Activated CD4-positive, alpha-beta T cell treated with anti-CD3 and anti-CD28 coated beads, Interleukin-2, amount 50 U/mL, for 4 hours (primary cell): ENCODE data around the gene MFRP.

Source experiments
- DNase-seq, 2 experiments: peaks; one replicate each; pipeline ENCODE4 v3.0.0-alpha.2; 2020

Gene MFRP

DNA sequence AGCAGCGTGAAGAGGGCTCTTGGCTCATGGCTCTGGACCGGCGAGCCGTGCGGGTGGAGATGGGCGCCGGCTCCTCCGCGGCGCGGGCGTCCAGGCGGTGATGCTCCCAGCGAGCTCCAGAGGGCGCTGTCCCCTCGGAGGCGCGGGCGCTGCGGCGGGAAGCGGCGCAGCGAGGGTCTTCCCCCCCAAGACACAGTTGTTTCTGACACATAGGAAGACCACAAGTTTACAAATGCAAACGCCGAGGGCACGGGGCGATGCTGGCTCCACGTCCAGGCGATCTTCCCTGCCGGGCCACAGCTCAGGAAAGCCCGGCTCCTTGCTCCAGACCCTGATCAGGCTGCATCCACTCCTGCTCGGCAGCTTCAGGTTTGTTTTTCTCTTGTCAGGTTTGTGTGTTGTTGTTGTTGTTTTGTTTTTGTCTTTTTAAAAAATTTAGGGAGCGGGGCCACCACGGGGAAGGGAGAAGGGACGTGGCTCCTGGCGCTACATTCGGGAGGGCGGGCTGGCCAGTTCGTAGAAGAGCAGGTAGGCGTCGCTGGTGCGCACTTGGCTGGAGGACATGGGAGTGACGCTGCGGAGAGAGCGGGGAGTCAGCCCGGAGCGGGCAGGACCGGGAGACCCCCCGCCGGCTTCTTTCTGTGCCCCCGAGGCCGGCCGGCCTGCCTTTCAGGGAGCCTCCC lies 10.0 kb upstream of the MFRP start:
- peak; percentile 64 to 65 for DNase-seq

DNA sequence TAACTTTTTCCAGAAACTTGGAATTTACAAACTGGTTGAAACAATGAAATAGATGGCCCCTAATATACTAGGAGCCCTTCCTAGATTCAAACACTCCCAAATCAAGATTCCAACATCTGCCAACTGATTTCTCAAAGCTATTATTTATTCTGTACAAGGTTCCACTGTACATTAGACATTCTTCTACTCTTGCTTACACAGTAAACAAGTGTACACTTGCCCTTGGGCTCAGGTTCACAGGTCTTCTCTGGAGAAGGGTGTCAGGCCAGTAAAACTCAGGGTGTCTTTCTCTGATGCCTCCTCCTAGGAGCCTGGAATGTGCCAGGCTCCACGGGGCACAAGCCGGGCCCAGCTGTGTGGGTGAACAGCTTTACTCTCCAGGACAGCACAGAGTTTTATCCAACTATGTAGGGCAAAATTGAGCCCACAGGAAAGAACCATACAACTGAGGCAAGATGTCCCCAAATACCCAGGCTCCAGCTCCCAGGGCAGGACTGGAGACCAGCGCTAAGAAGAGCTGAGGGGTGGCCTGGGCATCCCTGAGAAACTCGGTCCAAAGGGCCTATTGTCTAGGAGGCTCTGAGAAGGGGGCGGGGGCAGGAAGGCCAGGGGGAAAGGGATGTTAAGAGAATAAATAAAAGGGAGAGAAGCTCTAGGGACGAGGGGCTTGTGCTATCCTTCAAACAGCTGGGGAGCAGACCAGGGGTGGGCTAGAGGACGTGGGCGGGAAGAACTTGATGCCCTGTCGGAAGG lies 8.8 kb upstream of the MFRP start:
- no peak for DNase-seq

DNA sequence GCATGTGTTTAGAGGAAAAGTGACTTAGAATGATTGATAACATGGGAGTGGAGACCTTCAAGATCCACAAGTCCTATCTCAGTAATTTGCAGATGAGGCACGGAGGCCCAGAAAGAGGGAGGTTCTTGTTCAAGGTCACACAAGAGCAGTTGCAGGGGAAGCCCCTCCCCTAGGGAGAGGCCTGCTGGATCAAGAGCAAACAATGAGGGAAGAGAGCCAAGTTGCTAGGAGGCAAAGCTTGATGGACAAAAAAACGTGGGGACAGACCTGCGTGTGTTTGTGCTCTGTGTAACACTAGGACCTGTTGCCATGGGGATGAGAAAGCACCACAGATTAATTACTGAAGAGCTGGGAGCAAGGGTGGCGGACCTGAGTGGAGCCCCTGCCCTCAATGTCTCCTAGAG lies 6.4 kb upstream of the MFRP start:
- DNase-seq: no peak

DNA sequence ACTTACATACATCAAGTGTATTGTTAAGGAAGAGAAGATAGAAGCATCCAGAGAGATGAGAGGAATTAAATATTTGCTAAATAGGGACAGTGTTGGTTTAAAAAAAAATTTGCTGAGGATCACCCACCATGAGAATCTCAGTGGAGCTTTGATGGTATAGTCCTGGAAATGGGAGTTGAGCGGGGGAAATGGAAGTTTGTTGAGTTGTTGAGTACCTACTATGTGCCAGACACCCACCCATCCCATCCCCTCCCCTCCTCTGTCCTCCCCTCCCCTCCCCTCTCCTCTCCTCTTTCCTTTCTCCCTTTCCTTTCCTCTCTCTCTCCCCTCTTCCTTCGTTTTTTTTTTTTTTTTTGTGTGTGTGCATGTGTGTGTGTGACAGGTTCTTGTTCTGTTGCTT lies 4.7 kb upstream of the MFRP start:
- no peak for DNase-seq

DNA sequence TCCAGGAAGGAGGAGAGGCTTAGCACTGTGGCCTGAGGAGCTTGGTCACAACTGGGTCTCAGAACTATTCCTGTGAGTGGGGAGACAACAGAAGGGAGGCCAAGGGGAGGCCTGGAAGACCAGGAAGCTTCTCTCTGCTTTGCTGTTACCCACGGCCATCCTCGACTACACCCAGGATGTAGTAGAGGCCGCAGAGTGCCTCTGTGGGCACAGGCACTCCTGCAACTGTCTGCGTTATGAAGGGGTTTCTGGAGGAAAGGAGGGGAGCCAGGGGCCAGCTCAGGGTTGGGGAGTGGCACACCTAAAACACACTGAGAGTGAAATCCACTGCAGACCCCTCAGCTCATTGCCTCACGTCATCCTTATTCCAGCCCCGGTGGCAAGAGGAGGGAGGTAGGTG lies 3.8 kb upstream of the MFRP start:
- DNase-seq: no peak

DNA sequence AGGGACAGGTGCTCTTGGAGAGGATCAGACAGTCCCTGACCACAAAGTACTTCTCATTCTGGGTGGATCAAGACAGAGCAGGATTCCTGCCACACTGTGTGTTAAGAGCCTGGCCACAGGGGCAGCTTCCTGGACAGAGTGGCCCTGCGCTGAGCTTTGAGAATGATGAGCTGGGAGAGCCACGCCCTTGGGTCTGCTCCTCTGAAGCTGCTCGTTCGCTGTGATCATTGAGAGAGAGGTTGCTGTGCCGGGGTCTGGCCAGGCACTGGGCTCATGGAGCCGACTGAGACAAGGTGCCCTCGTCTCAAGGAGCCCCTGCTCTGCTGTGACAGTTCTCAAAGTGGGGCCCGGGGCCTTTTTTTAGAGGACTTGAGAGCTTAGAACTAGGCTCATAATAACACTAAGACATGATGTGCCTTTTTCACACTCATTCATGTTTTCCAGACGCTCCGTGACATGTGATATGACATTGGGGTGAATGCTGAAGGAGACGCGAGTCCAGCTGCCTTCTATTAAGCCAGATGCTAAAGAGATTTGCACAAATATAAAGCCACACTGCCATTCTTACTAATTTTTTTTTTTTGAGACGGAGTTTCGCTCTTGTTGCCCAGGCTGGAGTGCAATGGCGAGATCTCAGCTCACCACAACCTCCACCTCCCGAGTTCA lies 1.6 kb upstream of the MFRP start:
- DNase-seq: no peak

DNA sequence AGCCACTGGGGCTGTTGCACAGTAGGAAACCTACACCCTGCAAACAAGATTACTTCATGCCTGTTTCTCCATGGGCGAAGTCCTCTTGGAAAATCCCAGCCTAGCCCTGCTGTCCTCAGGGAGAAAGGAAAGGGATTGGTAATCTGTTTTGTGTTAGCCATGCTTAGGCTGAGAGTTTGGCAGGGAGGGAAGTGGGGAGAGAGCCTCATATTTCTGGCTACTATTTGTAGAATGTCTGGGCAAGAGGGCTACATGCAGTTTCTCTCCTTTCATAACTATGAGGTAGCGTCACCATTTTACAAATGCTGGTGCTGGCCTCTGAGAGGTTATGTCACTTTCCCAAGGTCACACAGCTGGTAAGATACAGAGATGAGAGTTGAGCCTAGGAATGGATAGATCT lies 737 bp upstream of the MFRP start:
- DNase-seq: no peak

DNA sequence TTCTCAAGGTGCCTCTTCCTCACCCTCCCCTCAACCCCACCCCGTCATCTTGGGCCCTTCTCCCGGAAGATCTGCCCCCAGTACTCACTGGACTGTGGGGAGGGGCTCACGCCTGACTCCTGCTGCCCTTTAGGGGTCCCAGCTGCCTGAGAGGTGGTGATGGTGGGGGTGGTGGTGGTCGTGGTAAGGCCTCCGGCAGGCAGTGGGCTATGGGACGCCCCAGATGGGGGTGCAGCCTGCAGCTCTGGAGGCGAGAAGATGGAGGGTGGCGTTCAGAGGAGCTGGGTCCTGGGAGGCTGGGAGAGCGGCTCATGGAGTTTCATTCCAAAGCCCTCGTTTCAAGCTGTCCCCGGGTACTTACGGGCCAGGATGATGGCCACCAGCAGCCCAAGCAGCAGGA lies 820 bp downstream of the MFRP start:
- no peak for DNase-seq

DNA sequence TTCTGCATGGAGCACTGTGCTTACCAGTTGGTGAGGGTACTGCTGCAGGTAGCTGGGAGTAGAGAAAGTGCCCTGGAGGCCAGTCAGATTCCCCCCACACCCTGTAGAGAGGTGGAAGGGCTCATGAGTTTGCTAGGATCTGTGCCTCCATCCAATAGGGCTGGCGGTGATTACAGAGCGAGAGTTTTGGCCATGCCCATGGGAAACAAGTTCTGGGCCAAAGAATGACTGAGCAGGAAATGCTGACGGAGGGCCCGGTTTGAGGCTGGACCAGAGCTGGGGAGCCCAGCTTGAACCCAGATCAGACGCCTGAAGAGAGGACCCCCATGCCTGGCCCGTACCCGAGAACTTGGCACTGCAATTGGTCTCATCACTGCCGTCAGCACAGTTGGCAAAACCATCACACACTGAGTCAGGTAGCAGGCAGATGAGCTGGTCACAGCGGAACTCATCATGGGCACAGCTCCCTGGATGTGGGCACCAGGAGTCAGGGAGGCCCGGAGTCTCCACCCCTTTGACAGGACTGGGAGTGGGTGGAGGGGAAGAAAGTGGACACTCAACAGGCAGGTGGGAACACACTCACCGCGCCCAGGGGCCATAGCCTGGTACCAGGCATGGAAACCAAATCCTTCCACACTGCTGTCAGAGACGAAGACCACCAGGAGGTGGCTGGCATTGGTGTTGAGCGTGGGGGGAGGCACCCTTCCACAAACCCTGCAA lies 2.1 kb downstream of the MFRP start:
- no peak for DNase-seq

DNA sequence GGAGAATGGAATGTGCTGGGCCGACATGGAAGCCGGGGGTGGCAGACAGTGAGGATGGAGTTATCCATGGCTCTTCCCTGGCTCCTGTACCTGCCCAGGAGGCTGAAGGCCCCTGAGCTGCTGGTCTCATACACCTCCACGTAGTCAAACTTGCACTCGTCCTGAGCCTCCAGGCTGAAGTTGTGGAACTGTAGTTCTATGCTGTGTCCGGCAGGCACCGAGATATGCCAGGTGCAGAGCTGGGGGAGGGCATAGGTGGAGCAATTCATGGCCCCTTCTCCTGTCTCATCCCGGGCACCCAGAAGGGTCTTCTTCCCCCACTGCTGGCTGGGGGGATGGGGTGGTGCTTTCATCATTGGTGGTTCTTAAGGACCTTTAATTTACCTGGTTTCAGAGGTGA lies 2.8 kb downstream of the MFRP start:
- DNase-seq: no peak

DNA sequence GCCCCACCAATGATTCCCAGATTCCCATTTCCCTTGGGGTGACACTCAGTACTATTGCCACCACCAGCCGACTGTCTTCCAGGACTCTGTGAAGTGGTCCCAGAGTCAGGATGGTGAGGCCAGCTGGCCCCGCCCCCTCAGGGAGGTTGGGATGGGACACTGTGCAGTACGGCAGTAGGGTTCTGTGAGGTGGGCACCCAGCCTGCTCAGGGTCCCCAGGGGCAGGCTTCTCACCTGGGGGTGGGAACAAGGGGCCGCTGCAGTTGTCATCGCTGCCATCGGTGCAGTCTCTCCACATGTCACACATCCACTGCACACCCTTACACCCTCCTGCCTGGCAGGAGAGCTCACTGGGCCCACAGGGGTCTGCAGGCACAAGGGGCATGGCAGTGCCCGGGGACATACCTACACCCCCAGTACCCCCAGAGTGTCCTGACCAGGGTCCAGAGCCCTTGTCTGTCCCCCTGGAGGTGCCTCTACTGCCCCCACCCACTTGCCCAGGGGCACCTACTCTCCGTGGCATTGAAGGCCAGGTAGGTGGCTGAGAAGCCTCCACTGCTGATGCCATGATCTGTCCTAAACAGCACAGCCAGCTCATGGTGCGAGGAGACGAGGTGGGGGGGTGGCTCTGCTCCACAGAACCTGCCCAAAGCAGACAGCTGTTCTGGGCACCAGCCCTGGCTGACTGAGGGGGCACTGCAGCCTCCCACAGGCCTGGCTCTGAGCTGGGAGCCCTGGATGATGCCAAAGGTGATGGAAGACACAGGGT lies 4.0 kb downstream of the MFRP start:
- DNase-seq: no peak

DNA sequence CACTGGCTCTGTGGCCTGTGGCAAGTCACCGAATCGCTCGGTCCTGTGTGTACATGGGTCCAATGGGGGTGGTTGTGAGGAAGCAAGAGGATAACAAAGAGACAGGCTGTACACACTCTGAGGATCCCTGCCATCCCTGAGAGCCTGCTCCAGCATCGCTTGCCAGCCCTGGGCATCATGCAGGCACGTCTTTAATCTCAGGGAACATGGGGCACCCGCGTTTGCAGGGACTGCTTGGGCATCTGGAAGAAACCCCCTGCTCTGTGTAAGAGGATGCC lies 4.5 kb downstream of the MFRP start:
- DNase-seq: no peak

DNA sequence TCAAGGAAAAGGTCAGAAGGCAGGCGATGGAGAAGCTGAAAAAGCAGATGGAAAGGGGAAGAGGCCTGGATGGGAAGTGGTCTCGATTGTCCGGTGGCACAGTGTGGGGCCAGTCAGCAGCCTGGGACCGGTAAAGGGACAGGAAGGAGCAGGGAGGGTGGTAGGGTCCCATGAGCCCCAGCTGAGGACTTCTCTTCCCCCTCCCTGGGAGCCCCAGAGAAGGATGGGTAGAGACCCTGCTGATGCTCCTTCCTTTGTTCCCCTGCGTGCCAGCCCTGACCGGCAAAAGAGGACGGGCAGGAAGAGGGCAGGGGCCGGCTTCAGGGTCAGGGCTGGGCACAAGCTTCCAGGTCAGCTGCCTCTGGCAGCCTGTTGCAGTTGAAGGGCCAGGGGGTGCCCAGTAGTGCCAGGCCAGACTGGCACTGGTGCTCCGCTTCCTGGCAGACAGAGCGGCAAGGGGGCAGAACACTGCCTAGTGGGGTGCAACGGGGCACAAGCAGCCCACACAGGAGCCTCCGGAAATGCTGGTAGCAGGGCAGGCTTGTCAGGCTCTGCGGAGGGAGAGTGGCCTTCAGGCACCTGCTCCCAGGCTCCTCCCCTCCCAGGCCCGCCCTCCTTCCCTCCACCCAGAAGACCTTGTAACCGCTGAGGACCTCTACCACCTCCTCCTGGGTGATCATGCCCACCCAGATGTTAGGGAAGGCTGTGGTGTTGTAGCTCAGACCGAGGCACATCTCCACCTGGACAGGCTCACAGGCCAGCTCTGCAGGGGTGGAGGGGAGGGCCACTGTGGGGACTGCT lies 5.1 kb downstream of the MFRP start:
- no peak for DNase-seq

DNA sequence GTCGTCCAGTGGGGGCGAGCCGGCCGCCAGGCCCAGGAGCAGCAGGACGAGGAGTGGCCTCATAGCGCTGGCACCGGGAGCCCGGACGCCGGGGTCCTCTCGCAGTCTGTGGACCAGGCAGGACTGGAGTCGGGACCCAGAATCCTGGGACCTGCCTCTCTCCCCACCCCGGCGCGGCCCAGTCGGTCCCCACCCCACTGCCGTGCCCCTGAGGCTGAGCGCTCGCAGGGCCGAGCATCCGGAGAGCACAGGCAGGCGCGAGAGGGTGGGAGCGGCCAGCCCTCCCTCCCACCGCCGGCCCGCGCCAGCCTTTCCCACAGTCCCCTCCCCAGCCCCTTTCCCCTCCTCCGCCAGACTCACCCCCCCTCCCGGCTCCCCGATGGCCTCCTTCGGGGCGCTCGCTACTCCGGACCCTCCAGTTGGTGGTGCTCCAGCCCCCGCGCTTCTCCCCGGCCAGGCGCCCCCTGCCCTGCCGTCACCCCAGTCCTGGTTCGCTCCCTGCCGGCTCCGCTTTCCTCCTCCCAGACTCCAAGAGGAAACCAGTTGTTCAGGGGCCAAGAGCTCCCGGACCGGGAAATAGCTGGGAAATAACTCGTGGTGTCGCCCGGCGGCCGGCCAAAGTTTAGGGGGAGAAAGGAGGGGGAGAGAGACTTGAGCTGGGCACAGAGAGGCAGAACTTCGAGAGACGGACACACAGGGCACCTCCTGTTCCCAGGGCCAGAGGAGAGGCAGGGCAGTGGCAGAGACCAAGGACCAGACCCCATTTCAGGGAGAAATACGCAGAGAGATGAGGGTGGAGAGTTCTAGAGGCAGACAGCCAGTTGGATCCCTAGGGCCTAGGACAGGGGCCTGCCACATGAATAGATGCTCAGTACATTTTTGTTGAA lies 5.9 kb downstream of the MFRP start, which contains the start of gene C1QTNF5:
Gene C1QTNF5 (minus strand): TSS at position 549 of the 887 bp plus-strand sequence. CDS start 486 bp downstream, at position 63.
- DNase-seq: no peak

DNA sequence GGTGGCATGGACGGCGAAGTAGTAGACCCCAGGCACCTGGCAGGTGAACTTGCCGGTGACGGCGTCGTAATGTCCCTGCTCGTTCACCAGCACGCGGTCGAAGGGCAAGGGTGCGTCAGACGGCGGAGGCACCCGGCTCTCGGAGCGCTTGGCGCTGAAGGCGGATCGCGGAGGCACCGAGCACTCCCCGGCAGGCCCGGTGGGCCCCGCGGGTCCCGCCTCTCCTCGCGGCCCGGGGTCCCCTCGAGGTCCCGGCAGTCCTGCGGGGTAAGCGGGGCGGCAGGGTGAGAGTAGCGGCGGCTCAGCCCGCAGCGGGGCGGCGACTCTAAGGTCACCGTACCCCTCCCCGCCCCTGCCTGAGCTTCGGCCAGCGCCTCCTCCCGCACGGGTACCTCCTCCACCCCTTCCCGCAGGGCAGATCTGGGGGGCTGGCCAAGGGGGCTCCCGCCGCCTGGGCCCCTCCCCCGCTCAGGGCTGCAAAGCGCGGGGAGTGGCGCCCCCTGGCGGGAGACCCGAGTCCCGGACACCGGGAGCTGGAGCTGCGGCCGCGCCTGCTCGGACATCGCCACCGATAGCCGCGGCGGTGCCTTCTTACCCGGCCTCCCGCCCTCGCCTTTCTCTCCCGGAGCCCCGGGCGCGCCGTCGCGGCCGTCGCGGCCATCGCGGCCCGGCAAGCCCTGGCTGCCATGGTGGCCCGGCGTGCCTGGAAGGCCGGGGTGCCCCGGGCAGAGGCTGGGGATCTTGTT lies 6.7 kb downstream of the MFRP start:
- DNase-seq: no peak

DNA sequence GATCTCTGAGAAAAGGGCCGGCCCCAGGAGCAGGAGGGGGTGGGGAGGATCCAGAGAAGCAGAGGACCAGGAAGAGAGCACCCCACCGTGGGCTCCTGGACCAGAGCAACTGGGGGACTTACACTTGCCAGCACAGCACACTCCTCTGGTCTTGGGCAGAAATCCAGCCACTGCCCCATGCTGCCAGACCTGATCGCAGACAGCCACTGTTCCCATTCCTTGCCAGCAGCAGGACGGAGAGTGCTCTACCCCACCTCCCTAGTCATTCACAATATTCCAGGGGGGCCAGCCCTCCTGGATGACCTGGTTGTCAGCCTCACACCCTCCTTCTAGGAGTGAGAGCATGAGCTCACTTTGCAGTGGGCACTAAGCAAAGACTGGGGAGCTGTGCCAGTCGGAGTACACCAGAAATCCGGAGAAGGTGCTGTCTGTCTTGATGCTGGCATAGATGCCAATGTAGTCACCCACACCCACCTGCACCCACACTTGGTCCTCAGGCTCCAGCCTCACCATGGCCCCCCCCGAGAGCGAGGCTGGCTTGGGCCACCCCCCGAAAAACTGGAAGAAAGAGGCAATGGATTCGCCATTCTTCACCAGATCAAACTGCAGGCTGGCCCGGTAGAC lies 7.4 kb downstream of the MFRP start:
- no peak for DNase-seq

DNA sequence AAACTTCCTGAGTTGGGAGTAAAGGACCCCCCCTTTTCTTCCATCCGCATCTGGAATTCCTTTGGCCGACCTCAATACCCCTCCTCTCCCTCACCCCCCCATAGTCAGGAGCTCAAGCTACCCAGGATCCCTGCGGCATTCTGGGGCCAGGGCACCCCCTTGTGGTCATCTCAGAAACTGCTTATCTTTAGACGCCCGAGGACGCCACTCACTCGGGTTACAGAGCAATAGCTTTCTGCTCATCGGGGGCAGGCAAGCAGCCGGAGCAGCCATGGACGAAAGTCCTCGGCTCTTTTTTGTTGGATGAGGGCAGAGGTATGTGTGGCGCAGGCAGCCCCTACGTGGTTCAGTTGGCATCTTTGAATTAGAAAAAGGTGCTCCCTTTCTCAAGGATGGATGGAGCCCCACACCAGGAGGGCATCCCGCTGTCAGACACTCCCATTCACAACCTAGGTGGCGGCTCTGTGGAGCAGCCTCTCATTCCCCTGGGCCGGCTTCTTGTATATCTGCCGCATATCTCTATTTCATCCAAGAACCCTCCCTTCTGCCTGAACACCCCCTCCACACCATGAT lies 8.1 kb downstream of the MFRP start:
- peak; percentile 60 to 67 for DNase-seq

DNA sequence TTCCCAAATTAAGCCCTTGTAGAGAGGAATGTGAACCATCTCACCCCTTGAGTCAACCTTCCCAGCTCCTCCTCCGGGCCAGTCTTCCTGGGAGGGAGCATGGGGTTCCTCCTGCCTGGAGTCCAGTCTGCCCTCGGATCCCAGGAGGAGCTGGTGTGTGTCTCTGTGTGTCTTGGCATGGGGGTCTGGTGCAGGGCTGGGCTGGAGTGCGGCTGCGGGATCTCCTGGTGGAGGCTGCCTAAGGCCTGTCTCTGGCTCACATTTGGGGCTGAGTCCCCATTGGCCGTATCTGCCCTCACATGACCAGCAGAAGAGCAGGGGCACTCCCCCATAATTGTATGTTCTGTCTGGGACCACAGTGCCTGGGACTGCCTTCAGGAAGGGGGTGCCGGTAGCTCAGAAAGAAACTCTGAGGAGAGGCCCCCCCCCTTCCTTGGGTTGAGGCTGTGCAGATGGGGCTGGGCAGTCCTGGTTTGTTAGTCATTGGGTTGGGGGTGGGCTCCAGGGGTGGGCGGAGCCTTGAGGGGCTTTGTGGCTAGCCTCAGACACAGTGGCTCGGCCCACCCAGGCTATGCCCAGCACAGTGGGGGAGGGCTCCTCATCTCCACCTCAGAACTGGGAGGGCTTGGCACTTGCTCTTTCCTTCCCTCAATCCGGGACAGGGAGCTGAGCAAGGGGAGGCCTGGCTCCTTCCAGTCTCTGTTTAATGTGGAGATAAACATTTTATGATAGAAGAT lies 8.8 kb downstream of the MFRP start:
- no peak for DNase-seq
